Neuron (in vitro differentiated cells): ENCODE measurements around the gene TPO.
"Not testable (repeated sequence)": the region's sequence is repeated elsewhere in the genome, so short reads cannot be mapped to it uniquely, and the experiment has no call there.

Source experiments
- H2AFZ ChIP-seq: one replicate; pipeline ENCODE4 v1.6.1; 2013; ENCODE audit warnings: low read depth, mild to moderate bottlenecking, inconsistent platforms, low read length, moderate library complexity
- H3K27me3 ChIP-seq: one replicate; pipeline ENCODE4 v1.6.1; 2013; ENCODE audit warnings: low read length; ENCODE audit not compliant: insufficient read depth
- H3K36me3 ChIP-seq: one replicate; pipeline ENCODE4 v1.6.1; 2013; ENCODE audit warnings: low read length; ENCODE audit not compliant: insufficient read depth
- H3K4me1 ChIP-seq: one replicate; pipeline ENCODE4 v1.6.1; 2013; ENCODE audit warnings: low read length; ENCODE audit not compliant: insufficient read depth
- H3K4me3 ChIP-seq: 2 replicates; pipeline ENCODE4 v1.5.1; 2013; ENCODE audit warnings: mild to moderate bottlenecking, low read length, moderate library complexity
- H3K9me3 ChIP-seq: one replicate; pipeline ENCODE4 v1.6.1; 2013; ENCODE audit warnings: low read length

TPO gene

GRCh38 chr2:1561259-1561658 lies 148.0 kb downstream of the TPO start:
- H3K9me3 ChIP-seq = no peaks in the 10 kb centered on the region
- H3K27me3 ChIP-seq = no peaks in the 10 kb centered on the region
- no peak overlapping the region for H2AFZ ChIP-seq
- no peaks in the 10 kb centered on the region for H3K4me1 ChIP-seq
- H3K4me3 ChIP-seq = no peak overlapping the region
- H3K36me3 ChIP-seq = no peaks in the 10 kb centered on the region

DNA sequence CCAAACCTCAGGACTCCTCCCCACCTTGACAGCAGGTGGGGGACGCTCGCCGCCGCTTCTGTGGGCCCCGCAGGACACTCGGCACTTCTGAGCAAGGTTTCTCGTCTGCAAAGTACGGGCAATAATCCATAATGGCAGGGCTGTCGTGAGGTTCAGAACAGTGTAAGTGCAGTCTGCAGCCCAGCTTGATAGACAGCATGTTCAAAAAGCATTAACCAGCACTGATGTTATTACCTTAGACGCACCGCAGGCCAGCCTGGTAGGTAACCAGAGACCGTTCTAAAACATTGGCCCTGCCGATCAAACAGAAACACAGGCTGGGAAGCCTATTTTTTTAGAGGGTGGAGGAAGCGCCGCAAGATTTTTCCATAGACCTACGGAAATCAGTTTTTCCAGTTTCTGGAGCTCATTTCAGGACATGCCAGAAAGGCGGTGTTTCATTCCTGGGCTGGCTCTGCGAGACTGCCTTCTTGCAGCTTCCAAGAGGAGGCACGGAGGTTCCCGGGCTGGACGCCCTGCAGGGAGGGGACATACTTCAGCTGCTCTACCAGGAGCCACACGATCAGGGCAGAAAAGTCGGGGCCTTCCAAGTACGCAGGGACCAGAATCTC lies 148.7 kb downstream of the TPO start:
- H3K9me3 ChIP-seq = no peaks in the 10 kb centered on the region
- no peaks in the 10 kb centered on the region for H3K27me3 ChIP-seq
- H3K4me1 ChIP-seq = no peaks in the 10 kb centered on the region
- H2AFZ ChIP-seq = no peak overlapping the region
- H3K4me3 ChIP-seq = no peak overlapping the region
- H3K36me3 ChIP-seq = no peaks in the 10 kb centered on the region

DNA sequence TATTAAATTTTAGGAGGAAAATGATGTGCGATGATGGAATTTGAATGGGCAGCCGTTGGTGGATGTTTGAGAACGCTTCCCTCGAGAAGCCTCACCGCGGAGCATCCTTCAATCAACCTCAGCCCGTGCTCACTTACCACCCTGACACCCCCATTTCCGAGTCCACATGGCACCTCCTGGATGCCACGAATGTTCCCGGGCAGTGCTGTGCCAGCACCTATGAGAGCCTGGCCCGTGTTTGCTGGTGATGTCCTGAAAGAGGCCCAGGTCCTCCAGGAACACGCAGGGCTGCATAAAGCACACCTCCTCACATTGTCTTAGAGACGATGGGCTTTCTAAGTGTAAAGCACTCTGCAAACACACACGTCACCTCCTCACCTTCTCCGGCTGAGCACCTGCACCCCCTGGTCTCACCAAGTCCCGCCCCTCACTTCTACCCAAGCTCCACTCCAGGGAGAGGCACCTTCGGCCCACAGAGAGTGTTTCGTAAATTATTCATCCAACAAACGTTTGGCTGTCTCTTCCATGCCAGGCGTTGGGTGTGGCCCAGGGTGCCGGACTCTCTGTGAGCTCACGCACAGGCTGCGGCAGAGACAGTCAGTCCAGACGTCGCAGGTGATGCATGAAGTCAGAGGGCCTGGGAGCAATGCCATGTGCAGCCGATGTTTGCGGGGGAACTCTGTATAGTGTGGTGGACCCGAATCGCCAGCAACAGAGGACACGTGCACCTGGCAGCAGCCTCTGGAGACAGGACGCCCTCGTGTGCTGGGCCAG lies 150.0 kb downstream of the TPO start:
- Histone ChIP-seq H2AFZ (no peak overlapping the region), H3K4me3 (no peak overlapping the region), H3K4me1 (no peaks in the 10 kb centered on the region), H3K9me3 (no peaks in the 10 kb centered on the region), H3K27me3 (no peaks in the 10 kb centered on the region), H3K36me3 (no peaks in the 10 kb centered on the region)

DNA sequence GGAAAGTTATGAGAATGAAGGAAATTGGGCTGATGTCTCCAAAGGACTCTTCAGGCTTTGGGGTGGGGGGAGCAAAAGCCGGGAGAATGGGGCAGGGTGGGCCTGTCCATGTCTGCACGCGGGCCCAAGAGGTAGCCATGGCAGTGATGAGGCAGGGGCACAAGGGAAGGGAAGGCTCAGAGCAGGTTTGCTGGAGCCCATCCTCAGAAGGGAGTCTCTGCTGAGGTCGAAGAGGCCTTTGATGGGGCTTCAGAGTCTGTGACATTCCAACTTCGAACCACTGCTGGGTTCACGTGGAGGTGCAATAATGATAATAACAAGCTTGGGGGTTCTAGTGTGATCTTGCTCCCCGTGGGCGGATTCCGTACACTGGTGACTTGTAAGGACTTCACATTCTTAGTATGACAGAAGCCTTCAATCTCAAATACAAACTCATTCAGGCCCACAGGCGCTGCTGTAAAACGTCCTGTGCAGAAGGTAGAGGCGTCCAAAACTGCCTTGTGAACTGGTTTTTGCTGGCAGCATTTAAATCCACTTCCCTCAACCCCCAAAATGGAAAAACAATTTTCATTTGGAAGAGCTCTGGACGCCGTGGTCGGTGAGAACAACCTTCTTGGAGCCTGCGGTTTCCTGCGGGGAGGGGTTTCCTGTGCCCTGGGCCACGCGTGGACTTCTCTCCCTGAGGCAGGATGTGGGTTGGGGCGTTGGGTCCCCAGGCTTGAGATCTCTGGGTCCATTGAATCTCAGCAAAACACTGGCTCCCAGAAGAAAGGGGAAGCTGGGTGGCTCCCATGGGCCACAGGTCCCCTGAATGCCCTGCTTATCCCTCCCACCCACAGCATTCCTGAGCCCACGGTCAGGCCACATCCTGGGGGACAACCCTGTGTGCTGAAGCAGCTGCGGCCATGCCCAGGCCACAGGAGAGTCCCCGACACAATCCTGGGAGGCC lies 151.0 kb downstream of the TPO start:
- no peaks in the 10 kb centered on the region for H3K27me3 ChIP-seq
- no peaks in the 10 kb centered on the region for H3K4me1 ChIP-seq
- no peak overlapping the region for H3K4me3 ChIP-seq
- no peak overlapping the region for H2AFZ ChIP-seq
- H3K9me3 ChIP-seq = no peaks in the 10 kb centered on the region
- no peaks in the 10 kb centered on the region for H3K36me3 ChIP-seq

- H3K4me3 ChIP-seq = no peak overlapping the region
- H3K36me3 ChIP-seq = no peaks in the 10 kb centered on the region
- no peaks in the 10 kb centered on the region for H3K9me3 ChIP-seq
- no peak overlapping the region for H2AFZ ChIP-seq
- H3K27me3 ChIP-seq = no peaks in the 10 kb centered on the region
- no peaks in the 10 kb centered on the region for H3K4me1 ChIP-seq
Measured at GRCh38 chr2:1567556-1568344, 154.5 kb downstream of the TPO start.

GRCh38 chr2:1568345-1568668 lies 155.0 kb downstream of the TPO start:
- not testable (repeated sequence) for H3K27me3 ChIP-seq, H3K4me1 ChIP-seq, H3K36me3 ChIP-seq, H2AFZ ChIP-seq, H3K4me3 ChIP-seq, H3K9me3 ChIP-seq

GRCh38 chr2:1569879-1570450 lies 156.7 kb downstream of the TPO start:
- H2AFZ ChIP-seq = no peak overlapping the region
- H3K27me3 ChIP-seq = no peaks in the 10 kb centered on the region
- no peak overlapping the region for H3K4me3 ChIP-seq
- H3K4me1 ChIP-seq = no peaks in the 10 kb centered on the region
- H3K9me3 ChIP-seq = no peaks in the 10 kb centered on the region
- H3K36me3 ChIP-seq = no peaks in the 10 kb centered on the region

GRCh38 chr2:1571477-1572417 lies 158.5 kb downstream of the TPO start:
- H2AFZ ChIP-seq = no peak overlapping the region
- H3K36me3 ChIP-seq = no peaks in the 10 kb centered on the region
- no peaks in the 10 kb centered on the region for H3K4me1 ChIP-seq
- no peaks in the 10 kb centered on the region for H3K9me3 ChIP-seq
- H3K4me3 ChIP-seq = no peak overlapping the region
- no peaks in the 10 kb centered on the region for H3K27me3 ChIP-seq

DNA sequence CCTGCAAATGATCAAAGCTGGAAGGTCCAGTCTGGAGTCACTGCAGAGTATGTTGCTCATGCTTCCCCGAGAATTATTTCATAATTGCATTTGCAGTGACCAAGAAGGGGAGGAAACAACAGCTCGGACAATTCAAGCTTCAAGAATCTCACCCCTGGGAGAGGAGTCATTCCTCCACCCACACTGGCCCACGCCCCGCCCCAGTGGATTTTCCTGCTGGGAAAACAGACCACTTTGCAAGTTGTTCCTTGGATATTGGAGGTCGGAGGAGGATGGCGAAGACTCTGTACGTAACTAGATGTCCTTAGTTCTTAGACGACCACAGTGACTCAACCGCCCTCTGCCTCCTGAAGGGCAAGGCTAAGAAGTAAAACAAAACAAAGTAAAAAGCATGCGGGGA lies 159.4 kb downstream of the TPO start:
- H2AFZ ChIP-seq = no peak overlapping the region
- H3K36me3 ChIP-seq = no peaks in the 10 kb centered on the region
- no peak overlapping the region for H3K4me3 ChIP-seq
- H3K27me3 ChIP-seq = no peaks in the 10 kb centered on the region
- H3K9me3 ChIP-seq = no peaks in the 10 kb centered on the region
- H3K4me1 ChIP-seq = no peaks in the 10 kb centered on the region

DNA sequence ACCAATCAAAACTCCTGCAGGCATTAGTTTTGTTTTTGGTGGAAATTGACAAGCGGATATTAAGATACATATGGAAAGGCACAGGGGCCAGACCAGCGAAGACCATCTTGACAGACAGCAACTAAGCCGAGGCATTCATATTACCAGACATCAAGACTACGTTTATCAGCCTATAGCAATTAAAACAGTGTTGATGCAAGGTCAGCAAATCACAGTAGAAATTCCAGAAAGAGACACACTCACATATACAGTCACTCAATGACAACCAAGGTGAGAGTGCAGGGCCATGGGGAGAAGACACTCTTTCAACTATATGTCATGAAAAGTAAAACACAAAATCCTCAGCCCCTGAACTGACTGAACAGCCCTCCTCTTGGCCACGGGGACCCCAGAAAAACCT lies 164.6 kb downstream of the TPO start:
- H3K4me1 ChIP-seq = no peaks in the 10 kb centered on the region
- no peaks in the 10 kb centered on the region for H3K36me3 ChIP-seq
- H3K27me3 ChIP-seq = no peaks in the 10 kb centered on the region
- H3K9me3 ChIP-seq = no peaks in the 10 kb centered on the region
- no peak overlapping the region for H2AFZ ChIP-seq
- H3K4me3 ChIP-seq = no peak overlapping the region

DNA sequence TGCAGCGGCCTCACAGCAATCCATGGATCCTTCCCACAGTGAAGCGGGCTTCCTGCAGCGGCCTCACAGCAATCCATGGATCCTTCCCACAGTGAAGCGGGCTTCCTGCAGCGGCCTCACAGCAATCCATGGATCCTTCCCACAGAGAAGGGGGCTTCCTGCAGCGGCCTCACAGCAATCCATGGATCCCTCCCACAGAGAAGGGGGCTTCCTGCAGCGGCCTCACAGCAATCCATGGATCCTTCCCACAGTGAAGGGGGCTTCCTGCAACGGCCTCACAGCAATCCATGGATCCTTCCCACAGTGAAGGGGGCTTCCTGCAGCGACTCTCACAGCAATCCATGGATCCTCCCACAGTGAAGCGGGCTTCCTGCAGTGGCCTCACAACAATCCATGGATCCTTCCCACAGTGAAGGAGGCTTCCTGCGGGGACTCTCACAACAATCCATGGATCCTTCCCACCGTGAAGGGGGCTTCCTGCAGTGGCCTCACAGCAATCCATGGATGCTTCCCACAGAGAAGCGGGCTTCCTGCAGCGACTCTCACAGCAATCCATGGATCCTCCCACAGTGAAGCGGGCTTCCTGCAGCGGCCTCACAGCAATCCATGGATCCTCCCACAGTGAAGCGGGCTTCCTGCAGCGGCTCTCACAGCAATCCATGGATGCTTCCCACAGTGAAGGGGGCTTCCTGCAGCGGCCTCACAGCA lies 168.1 kb downstream of the TPO start:
- H3K4me1 ChIP-seq, H3K27me3 ChIP-seq, H3K36me3 ChIP-seq, H3K9me3 ChIP-seq, H3K4me3 ChIP-seq, H2AFZ ChIP-seq: not testable (repeated sequence)
